H1 (cell line): ENCODE results near the gene ELFN1.

ENCODE experiments used
- CBX5 ChIP-seq: fragments of 300-800, 300-1000 bp; sonication (generic); IDR thresholded peaks from 2 replicates; pipeline ENCODE4 v1.7.1; 2016; ENCODE audit warnings: antibody characterized with exemption, low read length, low read depth
- CEBPB ChIP-seq: IDR thresholded peaks from 2 replicates; pipeline ENCODE4 v1.6.1; 2012; ENCODE audit warnings: low read depth, low read length
- CTCF ChIP-seq, 3 experiments: IDR thresholded peaks; 1 replicate in 2 of 3; 2 replicates in 1 of 3; pipeline versions ENCODE4 v1.5.1 to v1.6.1; 2011; ENCODE audit warnings: low read length in 3 of 3, mild to moderate bottlenecking in 3 of 3, inconsistent platforms in 2 of 3, low read depth in 1 of 3, moderate library complexity in 1 of 3; ENCODE audit not compliant: insufficient read depth in 1 of 3; ENCODE audit errors: control extremely low read depth in 1 of 3
- POLR2A ChIP-seq, 2 experiments: IDR thresholded peaks; 1 replicate in 1 of 2; 2 replicates in 1 of 2; pipeline ENCODE4 v1.6.1; 2011; ENCODE audit warnings: low read depth in 2 of 2, low read length in 2 of 2, mild to moderate bottlenecking in 2 of 2; ENCODE audit errors: control extremely low read depth in 1 of 2
- SP1 ChIP-seq: IDR thresholded peaks from 2 replicates; pipeline ENCODE4 v1.6.1; 2011; ENCODE audit warnings: low read depth, low read length
- TCF12 ChIP-seq: IDR thresholded peaks from 2 replicates; pipeline ENCODE4 v1.6.1; 2011; ENCODE audit warnings: low read depth, mild to moderate bottlenecking, low read length

- no peak for TF ChIP-seq TCF12
- TF ChIP-seq POLR2A (IDR thresholded peaks at IDR 0.05; ENCODE audit: control extremely low read depth in 1 of 2, low read depth in 2 of 2, low read length in 2 of 2): no peak
- TF ChIP-seq SP1: no peak
- no peak for TF ChIP-seq CTCF (IDR thresholded peaks at IDR 0.05; ENCODE audit: control extremely low read depth in 1 of 3, insufficient read depth in 1 of 3, low read depth in 1 of 3, low read length in 3 of 3)
- TF ChIP-seq CEBPB: no peak
- no peak for TF ChIP-seq CBX5
Observed at GRCh38 chr7:1736484-1736817, 66.4 kb downstream of the ELFN1 start.
